ENCODE data around the gene PKP4.

Gene PKP4

GRCh38 chr2:158723181-158723838 is 266.6 kb downstream of the PKP4 start:
- no peak for DNase-seq

GRCh38 chr2:158723921-158724802 is 267.4 kb downstream of the PKP4 start:
- no peak for DNase-seq

GRCh38 chr2:158724803-158725381 is 268.1 kb downstream of the PKP4 start:
- no peak for DNase-seq

- DNase-seq: no peak
Measured at GRCh38 chr2:158725441-158725891, 268.7 kb downstream of the PKP4 start.

- no peak for DNase-seq
Measured at GRCh38 chr2:158726911-158727592, 270.3 kb downstream of the PKP4 start.

GRCh38 chr2:158728422-158728821 is 271.7 kb downstream of the PKP4 start:
- DNase-seq: no peak

GRCh38 chr2:158729451-158729850 is 272.7 kb downstream of the PKP4 start:
- no peak for DNase-seq

GRCh38 chr2:158729873-158730620 is 273.3 kb downstream of the PKP4 start:
- no peak for DNase-seq

GRCh38 chr2:158730621-158731140 is 273.9 kb downstream of the PKP4 start:
- no peak for DNase-seq

GRCh38 chr2:158731386-158731785 is 274.6 kb downstream of the PKP4 start:
- no peak for DNase-seq

Data from NCI-H226 (cell line).